Measurements from ENCODE around the gene NELL2. TPM values are rescaled to one million over a fixed set of nuclear protein-coding genes. Genes with fewer than 3 reads are reported as not detected.
"Not testable (repeated sequence)": the region's sequence is repeated elsewhere in the genome, so short reads cannot be mapped to it uniquely, and the experiment has no call there.

Gene NELL2
- total RNA-seq, 1 donor from 2014 or later = 16.9 TPM

GRCh38 chr12:44829045-44829444 lies 47.1 kb downstream of the NELL2 start:
- TF ChIP-seq POLR2A (IDR thresholded peaks at IDR 0.05) (no peak), POLR2AphosphoS5 (IDR thresholded peaks at IDR 0.05; ENCODE audit: insufficient read depth in 1 of 2, low read depth in 1 of 2) (no peak)
- TF ChIP-seq, protein P1, sequence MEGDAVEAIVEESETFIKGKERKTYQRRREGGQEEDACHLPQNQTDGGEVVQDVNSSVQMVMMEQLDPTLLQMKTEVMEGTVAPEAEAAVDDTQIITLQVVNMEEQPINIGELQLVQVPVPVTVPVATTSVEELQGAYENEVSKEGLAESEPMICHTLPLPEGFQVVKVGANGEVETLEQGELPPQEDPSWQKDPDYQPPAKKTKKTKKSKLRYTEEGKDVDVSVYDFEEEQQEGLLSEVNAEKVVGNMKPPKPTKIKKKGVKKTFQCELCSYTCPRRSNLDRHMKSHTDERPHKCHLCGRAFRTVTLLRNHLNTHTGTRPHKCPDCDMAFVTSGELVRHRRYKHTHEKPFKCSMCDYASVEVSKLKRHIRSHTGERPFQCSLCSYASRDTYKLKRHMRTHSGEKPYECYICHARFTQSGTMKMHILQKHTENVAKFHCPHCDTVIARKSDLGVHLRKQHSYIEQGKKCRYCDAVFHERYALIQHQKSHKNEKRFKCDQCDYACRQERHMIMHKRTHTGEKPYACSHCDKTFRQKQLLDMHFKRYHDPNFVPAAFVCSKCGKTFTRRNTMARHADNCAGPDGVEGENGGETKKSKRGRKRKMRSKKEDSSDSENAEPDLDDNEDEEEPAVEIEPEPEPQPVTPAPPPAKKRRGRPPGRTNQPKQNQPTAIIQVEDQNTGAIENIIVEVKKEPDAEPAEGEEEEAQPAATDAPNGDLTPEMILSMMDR (IDR thresholded peaks at IDR 0.05) = no peak
- no peak overlapping the region for H3K4me3 ChIP-seq
- intact Hi-C loops (cut with DNase I) = no loop called here
- H3K9me3 ChIP-seq = no peaks in the 10 kb centered on the region
- H3K27me3 ChIP-seq = no peaks in the 10 kb centered on the region
- DNase-seq (ENCODE audit: extremely low spot score in 2 of 2) = no peak
- H3K36me3 ChIP-seq = no peaks in the 10 kb centered on the region
- H3K27ac ChIP-seq = no peak overlapping the region
- no peaks in the 10 kb centered on the region for H3K4me1 ChIP-seq

- H3K27me3 ChIP-seq = no peaks in the 10 kb centered on the region
Measured at GRCh38 chr12:44827832-44828438, 48.2 kb downstream of the NELL2 start.

GRCh38 chr12:44821702-44822101 lies 54.4 kb downstream of the NELL2 start:
- H3K27me3 ChIP-seq; H3K9me3 ChIP-seq; H3K36me3 ChIP-seq; DNase-seq (ENCODE audit: extremely low spot score in 2 of 2); H3K27ac ChIP-seq; H3K4me3 ChIP-seq; intact Hi-C loops (cut with DNase I); H3K4me1 ChIP-seq: not testable (repeated sequence)

More at GRCh38 chr12:44827832-44828438, 48.2 kb downstream of the NELL2 start:
- Histone ChIP-seq H3K4me3 (no peak overlapping the region), H3K36me3 (no peaks in the 10 kb centered on the region), H3K9me3 (no peaks in the 10 kb centered on the region), H3K27ac (no peak overlapping the region), H3K4me1 (no peaks in the 10 kb centered on the region)
- TF ChIP-seq POLR2A (IDR thresholded peaks at IDR 0.05) = no peak
- TF ChIP-seq, protein P1 (IDR thresholded peaks at IDR 0.05) = no peak
- TF ChIP-seq POLR2AphosphoS5 (IDR thresholded peaks at IDR 0.05; ENCODE audit: insufficient read depth in 1 of 2, low read depth in 1 of 2) = no peak
- intact Hi-C loops (cut with DNase I) = no loop called here
- no peak for DNase-seq (ENCODE audit: extremely low spot score in 2 of 2)

- H3K27me3 ChIP-seq = no peaks in the 10 kb centered on the region
- no peak overlapping the region for H3K4me3 ChIP-seq
- no peak overlapping the region for H3K27ac ChIP-seq
- H3K36me3 ChIP-seq = no peaks in the 10 kb centered on the region
- no peak for DNase-seq (ENCODE audit: extremely low spot score in 2 of 2)
- intact Hi-C loops (cut with DNase I) = no loop called here
- no peaks in the 10 kb centered on the region for H3K4me1 ChIP-seq
- H3K9me3 ChIP-seq = no peaks in the 10 kb centered on the region
- TF ChIP-seq POLR2A (IDR thresholded peaks at IDR 0.05) (no peak), POLR2AphosphoS5 (IDR thresholded peaks at IDR 0.05; ENCODE audit: insufficient read depth in 1 of 2, low read depth in 1 of 2) (no peak)
- TF ChIP-seq, protein P1 (IDR thresholded peaks at IDR 0.05) = no peak
Measured at GRCh38 chr12:44819884-44820283, 56.2 kb downstream of the NELL2 start.

GRCh38 chr12:44817687-44818086 lies 58.4 kb downstream of the NELL2 start:
- Histone ChIP-seq H3K4me1 (no peaks in the 10 kb centered on the region), H3K4me3 (no peak overlapping the region), H3K27ac (no peak overlapping the region), H3K9me3 (no peaks in the 10 kb centered on the region), H3K36me3 (no peaks in the 10 kb centered on the region), H3K27me3 (no peaks in the 10 kb centered on the region)
- no peak for TF ChIP-seq POLR2AphosphoS5 (IDR thresholded peaks at IDR 0.05; ENCODE audit: insufficient read depth in 1 of 2, low read depth in 1 of 2)
- TF ChIP-seq POLR2A (IDR thresholded peaks at IDR 0.05) = no peak
- TF ChIP-seq, protein P1 (IDR thresholded peaks at IDR 0.05) = no peak
- intact Hi-C loops (cut with DNase I) = no loop called here
- DNase-seq (ENCODE audit: extremely low spot score in 2 of 2) = no peak

Measured in vagina (tissue), 2 donors.